HG03175 (cell line): Measurements from ENCODE around the gene COQ3.

Experiments
- ATAC-seq: cut with Tn5 transposase; IDR thresholded peaks from one replicate; pipeline ENCODE4 v1.9.1; 2021; ENCODE audit warnings: mild to moderate bottlenecking, moderate library complexity; ENCODE audit not compliant: unreplicated experiment

Gene COQ3

GRCh38 chr6:99393698-99394531 is at the start of gene COQ3:
Gene COQ3, minus strand, starts transcription at chr6:99394195. Its CDS starts 16 bp downstream, at chr6:99394179.
- peak; percentile 77 for ATAC-seq

GRCh38 chr6:99434702-99435530 is 40.9 kb upstream of the COQ3 start:
- peak; percentile 90 for ATAC-seq

GRCh38 chr6:99432877-99433276 is 38.9 kb upstream of the COQ3 start:
- no peak for ATAC-seq

GRCh38 chr6:99431901-99432300 is 37.9 kb upstream of the COQ3 start:
- no peak for ATAC-seq

GRCh38 chr6:99427988-99428387 is 34.0 kb upstream of the COQ3 start:
- no peak for ATAC-seq

- ATAC-seq: no peak
These were observed 32.4 kb upstream of the COQ3 start for GRCh38 chr6:99426451-99426757.

- ATAC-seq: peak; percentile 54
These were observed 31.9 kb upstream of the COQ3 start for GRCh38 chr6:99425647-99426450.

- ATAC-seq: peak; percentile 93
These were observed 31.0 kb upstream of the COQ3 start, which contains the start of gene PNISR for GRCh38 chr6:99424761-99425646. Gene PNISR, minus strand, starts transcription at chr6:99425308. Its CDS starts 10,649 bp downstream, at chr6:99414659.

GRCh38 chr6:99424022-99424421 is 30.0 kb upstream of the COQ3 start:
- ATAC-seq: no peak

- ATAC-seq: no peak
These were observed 28.9 kb upstream of the COQ3 start for GRCh38 chr6:99422912-99423311.

- peak; percentile 91 for ATAC-seq
These were observed 23.1 kb upstream of the COQ3 start for GRCh38 chr6:99416892-99417767.

- ATAC-seq: no peak
These were observed 22.2 kb upstream of the COQ3 start for GRCh38 chr6:99416226-99416625.

- ATAC-seq: no peak
These were observed 21.5 kb upstream of the COQ3 start for GRCh38 chr6:99415446-99415845.

- ATAC-seq: no peak
These were observed 18.1 kb upstream of the COQ3 start for GRCh38 chr6:99412065-99412464.

- no peak for ATAC-seq
These were observed 15.7 kb upstream of the COQ3 start for GRCh38 chr6:99409672-99410071.

GRCh38 chr6:99407076-99407475 is 13.1 kb upstream of the COQ3 start:
- ATAC-seq: no peak

- ATAC-seq: no peak
These were observed 8.5 kb upstream of the COQ3 start for GRCh38 chr6:99402448-99402847.

GRCh38 chr6:99397287-99397686 is 3.3 kb upstream of the COQ3 start:
- no peak for ATAC-seq

- ATAC-seq: peak; percentile 25
These were observed 663 bp downstream of the COQ3 start for GRCh38 chr6:99393366-99393697.
